HCT116 (cell line): ENCODE results near the gene SEZ6.

Source experiments
- CBX3 ChIP-seq: IDR thresholded peaks from 2 replicates; pipeline ENCODE4 v1.6.1; 2012; ENCODE audit warnings: low read depth
- POLR2A ChIP-seq: IDR thresholded peaks from 2 replicates; pipeline ENCODE4 v1.7.0; 2011; ENCODE audit warnings: borderline replicate concordance; ENCODE audit not compliant: insufficient read depth, insufficient read length; ENCODE audit errors: extremely low read depth
- POLR2AphosphoS5 ChIP-seq: IDR thresholded peaks from 2 replicates; pipeline ENCODE4 v1.6.1; 2011; ENCODE audit warnings: mild to moderate bottlenecking, low read depth, low read length, moderate library complexity
- YY1 ChIP-seq: IDR thresholded peaks from 2 replicates; pipeline ENCODE4 v1.6.1; 2011; ENCODE audit warnings: low read length, low read depth, moderate library complexity, mild to moderate bottlenecking; ENCODE audit not compliant: insufficient replicate concordance; ENCODE audit errors: extremely low read depth
- ZNF274 ChIP-seq: fragments of 200-500 bp; sonication (Bioruptor generic); IDR thresholded peaks from 2 replicates; pipeline ENCODE4 v1.6.1; 2014; ENCODE audit warnings: mild to moderate bottlenecking, low read depth, low read length, inconsistent platforms
- TF ChIP-seq, protein P1 (sequence below), 3 experiments: fragments of 200-600 bp in 1 of 3; sonication (generic) in 1 of 3; IDR thresholded peaks in 2 of 3; conservative IDR thresholded peaks in 1 of 3; 2 replicates each; pipeline ENCODE4 v1.5.1; 2012 to 2017; ENCODE audit warnings: low read depth in 2 of 3, low read length in 2 of 3, antibody characterized with exemption in 1 of 3, borderline replicate concordance in 1 of 3, control low read depth in 1 of 3, mild to moderate bottlenecking in 1 of 3, mixed read lengths in 1 of 3, mixed run types in 1 of 3, moderate library complexity in 1 of 3; ENCODE audit not compliant: insufficient read depth in 1 of 3
- TF ChIP-seq, protein P2 (sequence below): IDR thresholded peaks from 2 replicates; pipeline ENCODE4 v1.6.1; 2012; ENCODE audit warnings: low read depth

DNA sequence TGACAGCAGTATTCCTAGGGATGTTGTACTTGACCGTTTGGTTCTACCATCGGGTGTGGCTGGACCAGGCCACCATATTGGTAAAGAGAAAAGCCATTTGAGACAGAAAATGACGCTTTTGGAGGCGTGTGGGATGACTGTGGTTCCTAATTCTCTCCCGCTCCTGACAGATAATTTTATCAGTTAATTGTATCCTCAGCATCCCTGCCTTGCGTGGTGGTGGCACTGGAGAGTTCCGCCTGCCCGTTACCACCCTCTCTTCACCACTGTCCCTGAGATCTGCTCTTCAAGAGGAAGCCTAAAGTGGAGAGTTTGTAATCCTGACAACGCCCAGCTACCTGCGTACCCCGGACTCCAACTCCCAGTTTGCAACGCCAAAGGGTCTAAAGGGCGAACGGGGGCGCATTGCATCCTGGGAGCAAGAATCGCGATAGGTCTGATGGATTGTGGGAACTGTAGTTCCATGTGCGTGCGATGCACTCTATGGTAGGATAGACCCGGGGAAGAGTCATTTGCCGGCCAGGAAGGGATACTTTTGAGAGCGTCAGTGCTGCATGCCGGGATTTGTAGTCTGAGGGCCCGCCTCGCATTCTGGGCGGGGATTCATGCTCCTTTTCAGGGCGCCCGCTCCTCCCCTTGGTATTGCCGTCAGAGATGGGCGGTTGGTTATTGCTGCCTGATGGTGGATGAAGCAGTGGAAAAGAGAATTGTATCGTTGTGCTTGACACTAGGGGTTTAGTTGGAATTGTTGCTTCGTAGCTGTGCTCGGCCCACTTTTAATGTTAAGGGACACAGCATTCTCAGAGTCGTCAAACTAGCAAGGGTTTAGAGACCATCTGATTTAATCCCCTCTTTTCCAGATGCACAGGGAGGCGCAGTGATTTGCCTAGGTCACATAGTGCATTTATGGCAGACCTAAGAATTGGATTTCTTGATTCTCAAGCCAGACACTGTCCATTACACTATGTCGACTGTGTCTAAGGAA, 53.5 kb downstream of the SEZ6 start:
- TF ChIP-seq POLR2A (peak; percentile 57), YY1 (peak; percentile 88), CBX3 (peak; percentile 77; the same call in 1 of the 2 replicates), POLR2AphosphoS5 (no peak; the same call in 1 of the 2 replicates), ZNF274 (no peak)
- TF ChIP-seq, protein P1, sequence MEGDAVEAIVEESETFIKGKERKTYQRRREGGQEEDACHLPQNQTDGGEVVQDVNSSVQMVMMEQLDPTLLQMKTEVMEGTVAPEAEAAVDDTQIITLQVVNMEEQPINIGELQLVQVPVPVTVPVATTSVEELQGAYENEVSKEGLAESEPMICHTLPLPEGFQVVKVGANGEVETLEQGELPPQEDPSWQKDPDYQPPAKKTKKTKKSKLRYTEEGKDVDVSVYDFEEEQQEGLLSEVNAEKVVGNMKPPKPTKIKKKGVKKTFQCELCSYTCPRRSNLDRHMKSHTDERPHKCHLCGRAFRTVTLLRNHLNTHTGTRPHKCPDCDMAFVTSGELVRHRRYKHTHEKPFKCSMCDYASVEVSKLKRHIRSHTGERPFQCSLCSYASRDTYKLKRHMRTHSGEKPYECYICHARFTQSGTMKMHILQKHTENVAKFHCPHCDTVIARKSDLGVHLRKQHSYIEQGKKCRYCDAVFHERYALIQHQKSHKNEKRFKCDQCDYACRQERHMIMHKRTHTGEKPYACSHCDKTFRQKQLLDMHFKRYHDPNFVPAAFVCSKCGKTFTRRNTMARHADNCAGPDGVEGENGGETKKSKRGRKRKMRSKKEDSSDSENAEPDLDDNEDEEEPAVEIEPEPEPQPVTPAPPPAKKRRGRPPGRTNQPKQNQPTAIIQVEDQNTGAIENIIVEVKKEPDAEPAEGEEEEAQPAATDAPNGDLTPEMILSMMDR (IDR thresholded peaks at IDR 0.05 in 2 of 3, conservative IDR thresholded peaks at IDR 0.05 in 1 of 3; ENCODE audit: borderline replicate concordance in 1 of 3, insufficient read depth in 1 of 3, low read depth in 2 of 3, low read length in 2 of 3) = no peak
- TF ChIP-seq, protein P2, sequence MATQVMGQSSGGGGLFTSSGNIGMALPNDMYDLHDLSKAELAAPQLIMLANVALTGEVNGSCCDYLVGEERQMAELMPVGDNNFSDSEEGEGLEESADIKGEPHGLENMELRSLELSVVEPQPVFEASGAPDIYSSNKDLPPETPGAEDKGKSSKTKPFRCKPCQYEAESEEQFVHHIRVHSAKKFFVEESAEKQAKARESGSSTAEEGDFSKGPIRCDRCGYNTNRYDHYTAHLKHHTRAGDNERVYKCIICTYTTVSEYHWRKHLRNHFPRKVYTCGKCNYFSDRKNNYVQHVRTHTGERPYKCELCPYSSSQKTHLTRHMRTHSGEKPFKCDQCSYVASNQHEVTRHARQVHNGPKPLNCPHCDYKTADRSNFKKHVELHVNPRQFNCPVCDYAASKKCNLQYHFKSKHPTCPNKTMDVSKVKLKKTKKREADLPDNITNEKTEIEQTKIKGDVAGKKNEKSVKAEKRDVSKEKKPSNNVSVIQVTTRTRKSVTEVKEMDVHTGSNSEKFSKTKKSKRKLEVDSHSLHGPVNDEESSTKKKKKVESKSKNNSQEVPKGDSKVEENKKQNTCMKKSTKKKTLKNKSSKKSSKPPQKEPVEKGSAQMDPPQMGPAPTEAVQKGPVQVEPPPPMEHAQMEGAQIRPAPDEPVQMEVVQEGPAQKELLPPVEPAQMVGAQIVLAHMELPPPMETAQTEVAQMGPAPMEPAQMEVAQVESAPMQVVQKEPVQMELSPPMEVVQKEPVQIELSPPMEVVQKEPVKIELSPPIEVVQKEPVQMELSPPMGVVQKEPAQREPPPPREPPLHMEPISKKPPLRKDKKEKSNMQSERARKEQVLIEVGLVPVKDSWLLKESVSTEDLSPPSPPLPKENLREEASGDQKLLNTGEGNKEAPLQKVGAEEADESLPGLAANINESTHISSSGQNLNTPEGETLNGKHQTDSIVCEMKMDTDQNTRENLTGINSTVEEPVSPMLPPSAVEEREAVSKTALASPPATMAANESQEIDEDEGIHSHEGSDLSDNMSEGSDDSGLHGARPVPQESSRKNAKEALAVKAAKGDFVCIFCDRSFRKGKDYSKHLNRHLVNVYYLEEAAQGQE = no peak
